ENCODE measurements around the gene SASH3.

- TF ChIP-seq, protein P1, sequence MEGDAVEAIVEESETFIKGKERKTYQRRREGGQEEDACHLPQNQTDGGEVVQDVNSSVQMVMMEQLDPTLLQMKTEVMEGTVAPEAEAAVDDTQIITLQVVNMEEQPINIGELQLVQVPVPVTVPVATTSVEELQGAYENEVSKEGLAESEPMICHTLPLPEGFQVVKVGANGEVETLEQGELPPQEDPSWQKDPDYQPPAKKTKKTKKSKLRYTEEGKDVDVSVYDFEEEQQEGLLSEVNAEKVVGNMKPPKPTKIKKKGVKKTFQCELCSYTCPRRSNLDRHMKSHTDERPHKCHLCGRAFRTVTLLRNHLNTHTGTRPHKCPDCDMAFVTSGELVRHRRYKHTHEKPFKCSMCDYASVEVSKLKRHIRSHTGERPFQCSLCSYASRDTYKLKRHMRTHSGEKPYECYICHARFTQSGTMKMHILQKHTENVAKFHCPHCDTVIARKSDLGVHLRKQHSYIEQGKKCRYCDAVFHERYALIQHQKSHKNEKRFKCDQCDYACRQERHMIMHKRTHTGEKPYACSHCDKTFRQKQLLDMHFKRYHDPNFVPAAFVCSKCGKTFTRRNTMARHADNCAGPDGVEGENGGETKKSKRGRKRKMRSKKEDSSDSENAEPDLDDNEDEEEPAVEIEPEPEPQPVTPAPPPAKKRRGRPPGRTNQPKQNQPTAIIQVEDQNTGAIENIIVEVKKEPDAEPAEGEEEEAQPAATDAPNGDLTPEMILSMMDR (IDR thresholded peaks at IDR 0.05) = no peak
- TF ChIP-seq POLR2A (IDR thresholded peaks at IDR 0.05; ENCODE audit: low read depth) (no peak), POLR2AphosphoS5 (IDR thresholded peaks at IDR 0.05) (no peak)
These were observed 13.9 kb downstream of the SASH3 start for GRCh38 chrX:129793604-129794191.

All from esophagus muscularis mucosa (tissue), 3 donors.